NB4 (cell line): ENCODE data around the gene JMJD7.

Experiments used
- DNase-seq: peaks from one replicate; pipeline ENCODE4 v3.0.0; 2010; ENCODE audit warnings: low read depth
- H3K4me3 ChIP-seq: one replicate; pipeline ENCODE4 v1.5.1; 2011; ENCODE audit warnings: mild to moderate bottlenecking, low read depth, low read length, moderate library complexity
- CTCF ChIP-seq: IDR thresholded peaks from one replicate; pipeline ENCODE4 v1.5.1; 2012; ENCODE audit warnings: low read depth, low read length
- MYC ChIP-seq: IDR thresholded peaks from 2 replicates; pipeline ENCODE4 v1.6.1; 2011; ENCODE audit warnings: low read depth, low read length
- POLR2A ChIP-seq: IDR thresholded peaks from 2 replicates; pipeline ENCODE4 v1.6.1; 2011; ENCODE audit warnings: mild to moderate bottlenecking; ENCODE audit not compliant: insufficient read length; ENCODE audit errors: extremely low read depth
- TF ChIP-seq, protein P1 (sequence below): IDR thresholded peaks from 2 replicates; pipeline ENCODE4 v1.6.1; 2011; ENCODE audit warnings: low read depth, low read length

Gene JMJD7

DNA sequence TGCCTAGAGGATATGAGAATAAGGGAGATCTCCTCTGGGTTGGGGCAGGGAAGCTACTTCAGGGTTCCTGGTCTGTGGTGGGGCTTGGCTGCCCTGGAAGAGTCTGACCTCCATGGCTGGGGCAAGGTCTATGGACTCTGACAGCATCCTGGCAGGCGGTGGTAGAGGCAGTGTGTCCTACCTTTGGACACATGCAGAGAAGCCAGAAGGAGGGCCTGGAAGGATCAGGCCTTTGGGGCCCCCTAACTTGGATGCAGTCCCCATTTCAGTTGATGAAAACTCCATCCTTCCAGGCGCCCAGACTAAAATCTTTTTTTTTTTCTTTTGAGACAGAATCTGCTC is 55.6 kb downstream of the JMJD7 start:
- DNase-seq, result no peak
- no peak overlapping the region for H3K4me3 ChIP-seq
- TF ChIP-seq MYC (no peak), POLR2A (no peak), CTCF (no peak)
- TF ChIP-seq, protein P1, sequence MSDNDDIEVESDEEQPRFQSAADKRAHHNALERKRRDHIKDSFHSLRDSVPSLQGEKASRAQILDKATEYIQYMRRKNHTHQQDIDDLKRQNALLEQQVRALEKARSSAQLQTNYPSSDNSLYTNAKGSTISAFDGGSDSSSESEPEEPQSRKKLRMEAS, result no peak

DNA sequence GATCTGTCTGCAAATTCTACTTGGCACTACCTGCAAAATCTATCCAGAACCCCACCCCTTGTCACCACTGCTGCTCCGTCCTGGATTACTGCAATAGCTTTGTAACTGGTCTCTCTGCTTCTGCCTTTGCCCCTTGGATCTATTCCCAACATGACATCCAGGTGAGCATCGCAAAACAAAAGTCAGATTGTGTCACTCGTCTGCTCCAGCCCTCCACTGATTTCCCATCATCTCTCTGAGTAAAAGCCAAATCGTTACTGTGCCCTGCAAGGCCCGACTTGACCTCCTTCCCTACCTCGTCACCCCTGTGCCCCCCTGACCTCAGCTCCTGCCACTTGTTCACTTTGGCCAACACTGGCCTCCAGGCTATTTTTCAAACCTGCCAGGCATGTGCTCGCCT is 56.6 kb downstream of the JMJD7 start:
- TF ChIP-seq MYC, result no peak
- TF ChIP-seq CTCF, result no peak
- TF ChIP-seq POLR2A, result no peak
- TF ChIP-seq, protein P1, result no peak
- no peak for DNase-seq
- no peak overlapping the region for H3K4me3 ChIP-seq

GRCh38 chr15:41885321-41885720 is 57.4 kb downstream of the JMJD7 start:
- no peak for DNase-seq
- TF ChIP-seq, protein P1, result no peak
- no peak for TF ChIP-seq MYC
- no peak for TF ChIP-seq CTCF
- no peak for TF ChIP-seq POLR2A

DNA sequence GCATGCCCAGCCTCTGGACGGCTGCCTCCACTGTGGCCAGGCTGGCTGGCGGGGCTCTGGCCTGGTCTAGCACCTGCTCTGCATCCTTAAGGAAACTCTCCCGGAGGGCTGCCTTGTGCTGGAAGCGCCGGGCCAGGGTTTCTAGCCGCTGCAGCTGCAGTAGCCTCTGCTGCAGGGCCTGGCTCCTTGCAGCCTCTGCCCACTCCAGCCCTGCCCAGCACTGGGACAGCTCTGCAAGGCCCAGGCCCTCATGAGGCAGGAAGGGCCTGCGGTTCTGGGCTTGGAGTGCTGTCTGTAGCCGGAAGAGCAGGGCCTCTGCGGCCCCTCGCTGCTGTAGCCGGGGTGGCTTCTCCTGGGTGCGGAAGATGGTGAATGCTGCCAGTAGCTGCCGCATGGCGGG is 57.9 kb downstream of the JMJD7 start:
- no peak for DNase-seq
- no peak for TF ChIP-seq MYC
- no peak for TF ChIP-seq CTCF
- no peak for TF ChIP-seq POLR2A
- TF ChIP-seq, protein P1, result no peak
- H3K4me3 ChIP-seq, result no peak overlapping the region

More at GRCh38 chr15:41885321-41885720, 57.4 kb downstream of the JMJD7 start:
- H3K4me3 ChIP-seq, result no peak overlapping the region

GRCh38 chr15:41886741-41887140 is 58.8 kb downstream of the JMJD7 start:
- DNase-seq, result no peak
- TF ChIP-seq, protein P1, result no peak
- no peak overlapping the region for H3K4me3 ChIP-seq

DNA sequence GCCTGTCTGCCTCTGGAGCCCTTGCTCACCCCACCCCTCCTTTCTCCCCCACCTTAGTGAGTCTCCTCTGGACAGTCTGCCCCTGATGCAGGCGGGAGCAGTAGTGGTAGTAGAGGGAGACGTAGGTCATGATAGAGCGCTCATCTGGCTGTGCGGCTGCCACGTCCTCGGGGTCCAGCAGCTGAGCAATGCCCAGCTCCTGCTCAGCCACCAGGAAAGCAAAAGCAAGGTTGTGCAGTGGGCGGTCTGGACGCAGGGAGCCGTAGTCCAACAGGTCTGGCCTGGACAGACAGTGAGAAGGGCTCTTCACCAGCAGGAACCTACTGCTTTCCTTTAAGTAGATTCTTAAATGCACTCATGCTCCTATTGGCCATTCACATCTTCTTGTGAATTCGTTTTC is 59.3 kb downstream of the JMJD7 start:
- TF ChIP-seq, protein P1, result no peak
- no peak for TF ChIP-seq POLR2A
- TF ChIP-seq MYC, result no peak
- TF ChIP-seq CTCF, result no peak
- no peak for DNase-seq
- no peak overlapping the region for H3K4me3 ChIP-seq
